Transverse colon (tissue), 4 donors: ENCODE results near the gene C2CD4B.

Experiments used
- CTCF ChIP-seq, 5 experiments: fragments of 200-600 bp in 3 of 5; fragments of 450-650 bp in 2 of 5; sonication (generic) in 3 of 5; IDR thresholded peaks; 1 replicate in 2 of 5; 2 replicates in 3 of 5; pipeline ENCODE4 v1.5.1; 2016 to 2017; ENCODE audit warnings: antibody characterized with exemption in 5 of 5, inconsistent platforms in 3 of 5, mild to moderate bottlenecking in 2 of 5, moderate library complexity in 1 of 5
- EP300 ChIP-seq: sonication (generic); formaldehyde crosslinking; IDR thresholded peaks from one replicate; pipeline ENCODE4 v1.6.1; 2017; ENCODE audit warnings: antibody characterized with exemption, low read depth
- POLR2A ChIP-seq: fragments of 450-650 bp; IDR thresholded peaks from one replicate; pipeline ENCODE4 v1.6.1; 2016; ENCODE audit warnings: antibody characterized with exemption, mild to moderate bottlenecking, moderate library complexity
- POLR2AphosphoS5 ChIP-seq, 3 donors: sonication (generic); formaldehyde crosslinking; IDR thresholded peaks; one replicate each; pipeline ENCODE4 v1.6.1; 2016; ENCODE audit warnings: antibody characterized with exemption in 3 of 3

DNA sequence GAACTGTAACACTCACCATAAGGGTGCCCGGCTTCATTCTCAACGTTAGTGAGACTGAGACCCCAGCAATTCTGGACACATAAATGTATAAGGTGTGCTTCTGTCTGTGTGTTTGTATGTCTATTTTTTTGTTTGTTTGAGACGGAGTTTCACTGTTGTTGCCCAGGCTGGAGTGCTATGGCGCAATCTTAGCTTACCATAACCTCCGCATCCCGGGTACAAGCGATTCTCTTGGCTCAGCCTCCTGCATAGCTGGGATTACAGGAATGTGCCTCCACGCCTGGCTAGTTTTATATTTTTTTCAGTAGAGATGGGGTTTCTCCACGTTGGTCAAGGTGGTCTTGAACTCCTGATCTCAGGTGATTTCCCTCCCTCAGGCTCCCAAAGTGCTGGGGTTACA, 43.3 kb upstream of the C2CD4B start:
- no peak for TF ChIP-seq CTCF (IDR thresholded peaks at IDR 0.05)
- no peak for TF ChIP-seq POLR2A
- no peak for TF ChIP-seq POLR2AphosphoS5 (IDR thresholded peaks at IDR 0.05)
- no peak for TF ChIP-seq EP300
